Type B pancreatic cell (in vitro differentiated cells): ENCODE data around the gene PAPPA. TPM values are rescaled to one million over a fixed set of nuclear protein-coding genes. Genes with fewer than 3 reads are reported as not detected.
A peak's percentile ranks its signal among the peaks of the same experiment; 100 is the strongest.

Experiments used
- DNase-seq: peaks from one replicate; pipeline ENCODE4 v3.0.0; 2021; ENCODE audit warnings: mixed read lengths; ENCODE audit not compliant: unreplicated experiment; ENCODE audit errors: extremely low spot score
- H3K27ac Mint-ChIP-seq: 2 replicates; pipeline ENCODE4 v1.8.0; 2021; ENCODE audit warnings: mild to moderate bottlenecking, mixed read lengths
- H3K27me3 Mint-ChIP-seq: 2 replicates; pipeline ENCODE4 v1.8.0; 2021; ENCODE audit warnings: mixed read lengths
- H3K36me3 Mint-ChIP-seq: 2 replicates; pipeline ENCODE4 v1.8.0; 2021; ENCODE audit warnings: mixed read lengths
- H3K4me1 Mint-ChIP-seq: one replicate; pipeline ENCODE4 v1.8.0; 2021; ENCODE audit warnings: mixed read lengths; ENCODE audit not compliant: unreplicated experiment
- H3K4me3 Mint-ChIP-seq: 2 replicates; pipeline ENCODE4 v1.8.0; 2021; ENCODE audit warnings: mild to moderate bottlenecking, mixed read lengths
- H3K9me3 Mint-ChIP-seq: 2 replicates; pipeline ENCODE4 v1.8.0; 2021; ENCODE audit warnings: mixed read lengths
- total RNA-seq: library from RNA; stranded (reverse); gene quantifications from 2 replicates; pipeline ENCODE4 v1.2.1, GENCODE V29; 2021; ENCODE audit warnings: low replicate concordance
- TF ChIP-seq, protein P1 (sequence below): fragments of 200-600 bp; sonication (generic); conservative IDR thresholded peaks from 2 replicates; pipeline ENCODE4 v1.5.0; 2021; ENCODE audit warnings: antibody characterized with exemption, mild to moderate bottlenecking

The PAPPA gene
- total RNA-seq, 1 donor from 2014 or later: 11.0 TPM

DNA sequence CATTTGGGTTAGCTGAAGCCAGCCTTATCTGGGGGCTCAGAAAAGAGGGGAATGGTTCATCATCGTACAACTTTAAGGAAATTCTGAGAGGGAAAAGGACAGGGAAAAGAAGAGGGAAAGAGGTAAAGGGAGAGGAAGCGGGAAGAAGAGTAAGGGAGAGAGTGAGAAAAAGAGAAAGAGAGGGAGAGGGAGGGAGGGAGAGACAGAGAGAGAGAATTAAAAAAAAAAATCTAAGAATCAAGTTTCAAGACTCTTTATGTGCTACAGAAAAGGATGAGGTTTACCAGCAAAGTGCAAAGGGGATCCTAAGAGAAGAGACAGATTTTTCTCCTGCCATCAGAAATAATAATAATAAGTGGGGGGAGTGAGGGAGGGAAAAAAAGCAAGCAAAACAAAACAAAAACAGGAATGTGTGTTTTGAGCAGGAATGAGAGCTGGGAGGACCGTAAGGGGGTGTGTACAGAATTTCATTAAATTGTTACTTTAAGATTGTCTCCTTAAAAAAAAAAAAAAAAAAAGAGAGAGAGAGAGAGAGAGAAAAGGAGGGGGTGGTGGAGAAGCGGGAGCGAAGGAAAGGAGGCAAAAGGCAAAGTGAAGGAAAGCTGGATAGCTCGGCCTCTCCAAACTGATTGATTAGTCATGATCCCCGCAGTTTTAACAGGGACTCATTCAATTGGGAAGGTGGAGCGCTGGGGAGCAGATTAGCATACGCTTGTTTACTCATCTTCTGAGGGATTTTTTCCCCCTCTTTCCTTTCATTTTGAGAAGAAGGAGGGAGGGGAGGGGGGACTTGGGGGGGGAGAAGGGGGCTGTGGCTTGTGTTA is 438 bp upstream of the PAPPA start:
- no peaks in the 10 kb centered on the region for H3K36me3 Mint-ChIP-seq
- H3K27ac Mint-ChIP-seq: peak overlapping the region; percentile 37
- peak overlapping the region; percentile 90 for H3K4me3 Mint-ChIP-seq
- peaks cover 41% of the 10 kb centered on the region for H3K4me1 Mint-ChIP-seq
- H3K9me3 Mint-ChIP-seq: no peaks in the 10 kb centered on the region
- TF ChIP-seq, protein P1, sequence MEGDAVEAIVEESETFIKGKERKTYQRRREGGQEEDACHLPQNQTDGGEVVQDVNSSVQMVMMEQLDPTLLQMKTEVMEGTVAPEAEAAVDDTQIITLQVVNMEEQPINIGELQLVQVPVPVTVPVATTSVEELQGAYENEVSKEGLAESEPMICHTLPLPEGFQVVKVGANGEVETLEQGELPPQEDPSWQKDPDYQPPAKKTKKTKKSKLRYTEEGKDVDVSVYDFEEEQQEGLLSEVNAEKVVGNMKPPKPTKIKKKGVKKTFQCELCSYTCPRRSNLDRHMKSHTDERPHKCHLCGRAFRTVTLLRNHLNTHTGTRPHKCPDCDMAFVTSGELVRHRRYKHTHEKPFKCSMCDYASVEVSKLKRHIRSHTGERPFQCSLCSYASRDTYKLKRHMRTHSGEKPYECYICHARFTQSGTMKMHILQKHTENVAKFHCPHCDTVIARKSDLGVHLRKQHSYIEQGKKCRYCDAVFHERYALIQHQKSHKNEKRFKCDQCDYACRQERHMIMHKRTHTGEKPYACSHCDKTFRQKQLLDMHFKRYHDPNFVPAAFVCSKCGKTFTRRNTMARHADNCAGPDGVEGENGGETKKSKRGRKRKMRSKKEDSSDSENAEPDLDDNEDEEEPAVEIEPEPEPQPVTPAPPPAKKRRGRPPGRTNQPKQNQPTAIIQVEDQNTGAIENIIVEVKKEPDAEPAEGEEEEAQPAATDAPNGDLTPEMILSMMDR: no peak
- peaks cover 82% of the 10 kb centered on the region for H3K27me3 Mint-ChIP-seq
- DNase-seq: no peak

- H3K36me3 Mint-ChIP-seq: no peaks in the 10 kb centered on the region
- H3K4me3 Mint-ChIP-seq: peak overlapping the region; percentile 88
- H3K4me1 Mint-ChIP-seq: peaks cover 37% of the 10 kb centered on the region
- H3K27me3 Mint-ChIP-seq: peaks cover 91% of the 10 kb centered on the region
- TF ChIP-seq, protein P1: no peak
- no peak overlapping the region for H3K27ac Mint-ChIP-seq
- peak; percentile 70 for DNase-seq
- no peaks in the 10 kb centered on the region for H3K9me3 Mint-ChIP-seq
Measured at GRCh38 chr9:116154334-116154975, 864 bp downstream of the PAPPA start.

GRCh38 chr9:116154976-116155697 is 1.5 kb downstream of the PAPPA start:
- no peak for DNase-seq
- H3K4me3 Mint-ChIP-seq: peak overlapping the region; percentile 88
- H3K36me3 Mint-ChIP-seq: no peaks in the 10 kb centered on the region
- TF ChIP-seq, protein P1: no peak
- no peaks in the 10 kb centered on the region for H3K9me3 Mint-ChIP-seq
- peaks cover 37% of the 10 kb centered on the region for H3K4me1 Mint-ChIP-seq
- H3K27me3 Mint-ChIP-seq: peaks cover 88% of the 10 kb centered on the region
- H3K27ac Mint-ChIP-seq: peak overlapping the region; percentile 17

DNA sequence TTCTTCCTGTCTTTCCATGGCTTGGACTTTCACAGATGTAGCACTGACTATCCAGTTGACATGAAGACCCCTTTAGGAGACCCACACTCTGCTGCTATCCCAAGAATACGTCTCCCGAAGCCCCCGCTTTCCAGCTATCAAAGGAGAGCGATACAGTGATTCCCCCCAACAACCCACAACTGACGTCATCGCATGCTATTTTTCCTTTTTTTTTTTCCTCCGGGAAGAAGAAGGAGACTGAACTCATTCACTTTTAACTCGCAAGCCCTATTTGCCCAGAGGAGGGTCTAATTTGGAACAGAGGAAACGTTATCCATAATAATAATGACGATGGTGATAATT is 2.1 kb downstream of the PAPPA start:
- no peaks in the 10 kb centered on the region for H3K9me3 Mint-ChIP-seq
- peaks cover 85% of the 10 kb centered on the region for H3K27me3 Mint-ChIP-seq

DNA sequence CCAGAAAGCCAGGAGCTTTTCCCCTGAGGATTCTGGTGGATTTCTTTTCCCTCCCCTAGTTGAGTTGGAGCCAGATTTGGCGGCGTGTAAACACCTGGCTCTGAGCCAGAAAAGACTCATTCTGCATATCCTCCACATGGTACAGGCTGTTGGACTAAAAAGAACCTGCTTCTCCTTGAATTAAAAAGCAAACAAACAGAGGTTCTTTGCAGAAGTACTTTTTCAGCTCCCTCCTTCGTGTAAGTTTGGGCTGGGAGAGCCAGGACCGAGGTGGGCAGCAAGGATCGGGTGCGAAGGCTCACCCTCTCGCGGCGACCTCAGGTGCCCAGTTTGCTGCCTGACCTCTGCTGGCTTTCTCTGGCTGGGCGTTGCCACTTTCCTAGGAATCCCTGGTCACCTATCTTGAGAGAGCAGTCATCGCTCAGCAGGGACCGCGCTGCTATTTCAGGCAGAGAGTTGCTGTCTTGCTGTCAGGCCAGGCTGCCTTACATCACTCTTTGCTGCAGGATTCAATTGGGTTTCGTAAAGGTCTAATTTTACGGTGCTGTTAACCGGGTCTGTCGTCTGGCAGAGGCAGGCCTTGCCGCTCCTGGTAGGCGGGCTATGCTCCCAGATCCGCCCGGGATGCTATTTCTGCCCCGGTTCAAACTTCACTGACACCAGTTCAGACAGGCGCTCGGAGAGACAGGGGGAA is 3.2 kb downstream of the PAPPA start:
- H3K9me3 Mint-ChIP-seq: no peaks in the 10 kb centered on the region
- H3K27ac Mint-ChIP-seq: no peak overlapping the region
- TF ChIP-seq, protein P1: no peak
- no peaks in the 10 kb centered on the region for H3K36me3 Mint-ChIP-seq
- H3K27me3 Mint-ChIP-seq: peaks cover 85% of the 10 kb centered on the region
- H3K4me3 Mint-ChIP-seq: peak overlapping the region; percentile 79
- peaks cover 44% of the 10 kb centered on the region for H3K4me1 Mint-ChIP-seq
- no peak for DNase-seq

More for the DNA sequence above, 2.1 kb downstream of the PAPPA start:
- H3K27ac Mint-ChIP-seq: peak overlapping the region; percentile 17
- DNase-seq: no peak
- H3K4me3 Mint-ChIP-seq: peak overlapping the region; percentile 88
- H3K4me1 Mint-ChIP-seq: peaks cover 41% of the 10 kb centered on the region
- TF ChIP-seq, protein P1: no peak
- no peaks in the 10 kb centered on the region for H3K36me3 Mint-ChIP-seq
